ENCODE results near the gene FNBP1. TPM values are rescaled to one million over a fixed set of nuclear protein-coding genes. Genes with fewer than 3 reads are reported as not detected.
"Not testable (repeated sequence)": the region's sequence is repeated elsewhere in the genome, so short reads cannot be mapped to it uniquely, and the experiment has no call there.

Gene FNBP1
- total RNA-seq, 1 donor from 2014 or later = 80.4 TPM

DNA sequence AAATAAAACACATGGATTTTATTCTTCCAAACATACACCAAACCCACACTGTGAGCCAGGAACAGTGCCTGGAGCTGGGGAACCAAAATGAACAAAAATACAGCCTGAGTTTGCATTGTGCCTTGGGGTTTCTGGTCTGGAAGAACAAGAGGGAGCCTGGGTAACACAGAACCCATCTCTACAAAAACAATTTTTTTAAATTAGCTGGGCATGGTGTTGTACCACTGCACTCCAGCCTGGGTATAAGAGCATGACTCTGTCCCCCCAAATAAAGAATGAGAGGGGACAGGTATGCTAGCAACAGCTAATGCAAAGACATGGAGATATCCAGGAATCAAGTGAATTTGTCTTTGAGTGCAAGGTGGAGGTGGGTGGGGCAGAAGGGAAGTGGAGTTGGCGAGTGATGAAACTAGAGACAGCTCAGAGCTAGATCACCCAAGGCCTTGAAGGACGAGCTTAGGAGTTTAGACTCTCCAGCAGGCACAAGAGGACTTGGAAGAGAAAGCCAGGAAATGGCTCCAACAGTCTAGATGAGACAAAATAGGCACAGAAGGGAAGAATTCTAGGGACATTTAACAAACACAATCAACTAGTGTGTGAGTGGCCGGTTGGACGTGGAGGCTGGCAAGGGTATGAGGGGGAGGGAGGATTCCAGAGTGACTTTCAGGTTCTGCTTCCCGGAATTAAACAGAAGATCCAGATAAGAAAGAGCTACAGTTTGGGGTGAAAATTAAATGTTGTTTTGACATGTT lies 47.4 kb downstream of the FNBP1 start:
- Mint-ChIP-seq H3K27ac (ENCODE audit: unreplicated experiment) (no peak overlapping the region), H3K4me1 (ENCODE audit: low read depth, unreplicated experiment) (peaks cover 1% of the 10 kb centered on the region), H3K9me3 (ENCODE audit: unreplicated experiment) (peaks cover 5% of the 10 kb centered on the region), H3K36me3 (ENCODE audit: unreplicated experiment) (peaks cover 5% of the 10 kb centered on the region), H3K4me3 (ENCODE audit: unreplicated experiment) (no peak overlapping the region), H3K27me3 (ENCODE audit: unreplicated experiment) (no peaks in the 10 kb centered on the region)
- TF ChIP-seq, protein P1, sequence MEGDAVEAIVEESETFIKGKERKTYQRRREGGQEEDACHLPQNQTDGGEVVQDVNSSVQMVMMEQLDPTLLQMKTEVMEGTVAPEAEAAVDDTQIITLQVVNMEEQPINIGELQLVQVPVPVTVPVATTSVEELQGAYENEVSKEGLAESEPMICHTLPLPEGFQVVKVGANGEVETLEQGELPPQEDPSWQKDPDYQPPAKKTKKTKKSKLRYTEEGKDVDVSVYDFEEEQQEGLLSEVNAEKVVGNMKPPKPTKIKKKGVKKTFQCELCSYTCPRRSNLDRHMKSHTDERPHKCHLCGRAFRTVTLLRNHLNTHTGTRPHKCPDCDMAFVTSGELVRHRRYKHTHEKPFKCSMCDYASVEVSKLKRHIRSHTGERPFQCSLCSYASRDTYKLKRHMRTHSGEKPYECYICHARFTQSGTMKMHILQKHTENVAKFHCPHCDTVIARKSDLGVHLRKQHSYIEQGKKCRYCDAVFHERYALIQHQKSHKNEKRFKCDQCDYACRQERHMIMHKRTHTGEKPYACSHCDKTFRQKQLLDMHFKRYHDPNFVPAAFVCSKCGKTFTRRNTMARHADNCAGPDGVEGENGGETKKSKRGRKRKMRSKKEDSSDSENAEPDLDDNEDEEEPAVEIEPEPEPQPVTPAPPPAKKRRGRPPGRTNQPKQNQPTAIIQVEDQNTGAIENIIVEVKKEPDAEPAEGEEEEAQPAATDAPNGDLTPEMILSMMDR (IDR thresholded peaks at IDR 0.05; ENCODE audit: partially characterized antibody, unreplicated experiment) = no peak
- DNase-seq = no peak

DNA sequence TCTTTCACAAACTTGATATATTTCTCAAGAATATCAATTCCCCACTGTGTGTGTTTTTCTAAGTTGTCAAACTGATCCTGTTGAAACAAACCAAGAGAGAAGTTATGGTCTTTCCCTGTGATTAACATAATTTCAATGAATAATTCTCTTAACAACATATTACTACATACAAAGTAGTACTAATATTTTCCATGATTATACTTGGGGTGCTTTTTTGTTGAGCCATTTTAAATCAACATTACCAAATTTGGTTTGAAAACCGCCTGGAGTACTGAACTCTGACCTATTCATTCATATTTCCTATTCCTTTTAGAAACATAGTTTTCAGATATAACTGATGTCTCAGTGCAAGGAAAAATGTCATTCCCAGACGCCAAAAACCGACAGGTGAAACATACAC lies 48.1 kb downstream of the FNBP1 start:
- H3K27ac Mint-ChIP-seq (ENCODE audit: unreplicated experiment) = no peak overlapping the region
- no peak overlapping the region for H3K4me3 Mint-ChIP-seq (ENCODE audit: unreplicated experiment)
- peaks cover 5% of the 10 kb centered on the region for H3K36me3 Mint-ChIP-seq (ENCODE audit: unreplicated experiment)
- TF ChIP-seq, protein P1 (IDR thresholded peaks at IDR 0.05; ENCODE audit: partially characterized antibody, unreplicated experiment) = no peak
- no peaks in the 10 kb centered on the region for H3K27me3 Mint-ChIP-seq (ENCODE audit: unreplicated experiment)
- peaks cover 8% of the 10 kb centered on the region for H3K9me3 Mint-ChIP-seq (ENCODE audit: unreplicated experiment)
- peaks cover 6% of the 10 kb centered on the region for H3K4me1 Mint-ChIP-seq (ENCODE audit: low read depth, unreplicated experiment)
- DNase-seq = no peak

DNA sequence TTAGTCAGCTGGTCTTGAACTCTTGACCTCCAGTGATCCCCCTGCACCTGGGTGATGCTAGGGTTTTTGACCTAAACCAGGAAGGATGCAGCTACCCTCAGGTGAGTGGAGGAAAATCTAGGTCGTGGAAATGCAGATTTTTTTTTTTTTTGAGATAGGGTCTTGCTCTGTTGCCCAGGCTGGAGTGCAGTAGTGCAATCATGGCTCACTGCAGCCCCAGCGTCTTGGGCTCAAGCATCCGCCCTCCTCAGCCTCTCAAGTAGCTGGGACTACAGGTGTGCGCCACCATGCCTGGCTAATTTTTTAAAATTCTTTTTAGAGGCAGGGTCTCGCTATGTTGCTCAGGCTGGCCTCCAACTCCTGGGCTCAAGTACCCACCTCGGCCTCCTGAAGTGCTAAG lies 51.9 kb downstream of the FNBP1 start:
- not testable (repeated sequence) for DNase-seq; H3K27me3 Mint-ChIP-seq (ENCODE audit: unreplicated experiment); H3K4me3 Mint-ChIP-seq (ENCODE audit: unreplicated experiment); H3K36me3 Mint-ChIP-seq (ENCODE audit: unreplicated experiment); H3K4me1 Mint-ChIP-seq (ENCODE audit: low read depth, unreplicated experiment); H3K27ac Mint-ChIP-seq (ENCODE audit: unreplicated experiment); H3K9me3 Mint-ChIP-seq (ENCODE audit: unreplicated experiment)

DNA sequence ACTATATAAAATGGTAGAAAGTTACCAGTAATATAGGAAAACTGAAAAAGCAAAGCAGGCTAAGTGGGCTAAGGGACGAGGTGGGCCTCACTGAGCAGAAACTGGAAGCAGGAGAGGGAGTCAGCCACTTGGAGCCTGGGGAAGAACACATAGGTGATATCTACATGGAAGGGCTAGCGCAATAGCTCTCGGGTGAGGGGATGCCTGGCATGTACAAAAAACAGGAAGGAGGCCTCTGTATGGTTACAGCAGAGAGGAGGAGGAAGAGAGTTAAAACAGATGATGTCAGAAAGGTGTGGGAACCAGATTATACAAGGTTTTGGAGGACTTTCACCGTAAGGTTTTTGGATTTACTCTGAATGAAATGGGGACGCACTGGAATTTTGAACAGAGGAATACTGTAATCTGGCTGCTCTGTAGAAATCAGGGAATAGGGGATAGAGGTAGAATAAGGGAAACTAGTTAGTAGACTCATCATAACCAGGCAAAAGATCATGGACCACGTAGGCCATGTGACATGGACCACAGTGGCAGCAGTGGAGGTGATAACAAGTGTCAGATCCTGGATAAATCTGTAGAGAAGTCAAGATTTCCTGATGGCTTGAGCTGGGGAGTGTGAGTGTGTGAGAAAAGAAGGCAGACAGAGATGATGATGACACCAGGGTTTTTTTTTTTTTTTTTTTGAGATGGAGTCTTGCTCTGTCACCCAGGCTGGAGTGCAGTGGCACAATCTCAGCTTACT lies 52.5 kb downstream of the FNBP1 start:
- Mint-ChIP-seq H3K4me3 (ENCODE audit: unreplicated experiment) (no peak overlapping the region), H3K36me3 (ENCODE audit: unreplicated experiment) (no peaks in the 10 kb centered on the region), H3K27ac (ENCODE audit: unreplicated experiment) (peak overlapping the region; percentile 35), H3K4me1 (ENCODE audit: low read depth, unreplicated experiment) (peaks cover 6% of the 10 kb centered on the region), H3K27me3 (ENCODE audit: unreplicated experiment) (no peaks in the 10 kb centered on the region), H3K9me3 (ENCODE audit: unreplicated experiment) (peaks cover 5% of the 10 kb centered on the region)
- TF ChIP-seq, protein P1 (IDR thresholded peaks at IDR 0.05; ENCODE audit: partially characterized antibody, unreplicated experiment) = no peak
- DNase-seq = no peak

DNA sequence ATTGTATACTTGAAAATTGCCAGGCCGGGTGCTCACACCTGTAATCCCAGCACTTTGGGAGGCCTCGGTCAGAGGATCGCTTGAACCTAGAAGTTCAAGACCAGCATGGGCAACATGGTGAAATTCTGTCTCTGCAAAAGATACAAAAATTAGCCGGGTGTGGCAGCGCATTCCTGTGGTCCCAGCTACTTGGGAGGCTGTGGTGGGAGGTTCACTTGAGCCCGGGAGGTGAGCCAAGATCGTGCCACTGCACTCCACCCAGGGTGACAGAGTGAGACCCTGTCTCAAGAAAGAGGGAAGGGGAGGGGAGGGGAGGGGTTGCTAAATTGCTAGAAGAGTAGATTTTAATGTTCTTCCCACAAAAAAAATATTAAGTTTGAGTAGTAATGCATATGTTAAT lies 53.2 kb downstream of the FNBP1 start:
- no peaks in the 10 kb centered on the region for H3K27me3 Mint-ChIP-seq (ENCODE audit: unreplicated experiment)
- H3K27ac Mint-ChIP-seq (ENCODE audit: unreplicated experiment) = no peak overlapping the region
- peaks cover 6% of the 10 kb centered on the region for H3K4me1 Mint-ChIP-seq (ENCODE audit: low read depth, unreplicated experiment)
- no peak overlapping the region for H3K4me3 Mint-ChIP-seq (ENCODE audit: unreplicated experiment)
- peaks cover 5% of the 10 kb centered on the region for H3K9me3 Mint-ChIP-seq (ENCODE audit: unreplicated experiment)
- TF ChIP-seq, protein P1 (IDR thresholded peaks at IDR 0.05; ENCODE audit: partially characterized antibody, unreplicated experiment) = no peak
- peaks cover 5% of the 10 kb centered on the region for H3K36me3 Mint-ChIP-seq (ENCODE audit: unreplicated experiment)
- no peak for DNase-seq

All from glutamatergic neuron (in vitro differentiated cells).